ENCODE data around the gene MAGEC3.

MAGEC3 gene

GRCh38 chrX:141947350-141947749 lies 109.2 kb downstream of the MAGEC3 start:
- DNase-seq: no peak
